GM12878 (cell line): ENCODE data around the gene RANGAP1. TPM values are rescaled to one million over a fixed set of nuclear protein-coding genes. Genes with fewer than 3 reads are reported as not detected.

ENCODE experiments used
- ATAC-seq: fragments of 200-7000 bp; cut with Tn5 transposase; 3 replicates; pipeline ENCODE4 v1.9.1; 2020; ENCODE audit warnings: mild to moderate bottlenecking, moderate library complexity
- BruUV-seq: library from RNA; stranded (reverse); fragments of 400-500 nt; replicated peaks from 2 replicates; lab custom pipeline; 2021; lab: Mats Ljungman, UMichigan
- CTCF ChIA-PET: fragments of 300-600 bp; sonication (Branson Sonifier 250); formaldehyde crosslinking; extraction: SDS; loops from one replicate; lab custom pipeline; 2021; ENCODE audit warnings: inconsistent platforms; lab: Yijun Ruan, JAX
- POLR2A ChIA-PET: fragments of 350-600 bp; formaldehyde crosslinking; extraction: SDS; loops from one replicate; lab custom pipeline; 2021; ENCODE audit warnings: inconsistent platforms; lab: Charles Lee
- RAD21 ChIA-PET: fragments of 300-600 bp; sonication (Branson Sonifier 250); formaldehyde crosslinking; loops from one replicate; lab custom pipeline; 2023; ENCODE audit warnings: antibody characterized with exemption; ENCODE audit not compliant: unreplicated experiment; lab: Charles Lee
- SMC1A ChIA-PET: fragments of 300-600 bp; sonication (Branson Sonifier 250); formaldehyde crosslinking; loops from one replicate; lab custom pipeline; 2023; ENCODE audit not compliant: unreplicated experiment, uncharacterized antibody; lab: Charles Lee
- DNase-seq: peaks from one replicate; pipeline ENCODE4 v3.0.0-alpha.2; 2011; ENCODE audit warnings: low read depth, low spot score
- FAIRE-seq: peaks from 3 replicates; lab custom pipeline; 2011; peaks lifted over from hg19 to GRCh38; lab: Jason Lieb, UNC
- H2AFZ ChIP-seq: 2 replicates; pipeline ENCODE4 v1.6.0; 2011; ENCODE audit warnings: low read depth, low read length, control low read depth; ENCODE audit not compliant: control insufficient read depth
- H3K27ac ChIP-seq: 2 replicates; pipeline ENCODE4 v1.5.1; 2011; ENCODE audit warnings: control low read depth; ENCODE audit not compliant: control insufficient read depth, insufficient read depth
- H3K27me3 ChIP-seq, 2 experiments: replicated peaks in 1 of 2; 2 replicates each; pipeline versions ENCODE4 v1.6.0 to v1.6.1; 2011; ENCODE audit warnings: low read length in 1 of 2; ENCODE audit not compliant: control insufficient read depth in 2 of 2, insufficient read depth in 2 of 2
- H3K36me3 ChIP-seq, 2 experiments: 2 replicates each; pipeline ENCODE4 v1.5.1; 2011; ENCODE audit warnings: low read length in 1 of 2; ENCODE audit not compliant: control insufficient read depth in 2 of 2, insufficient read depth in 2 of 2
- H3K4me1 ChIP-seq: 2 replicates; pipeline ENCODE4 v1.6.1; 2011; ENCODE audit warnings: mild to moderate bottlenecking, low read length, moderate library complexity, mixed read lengths; ENCODE audit not compliant: control insufficient read depth, insufficient read depth
- H3K4me2 ChIP-seq: 2 replicates; pipeline ENCODE4 v1.6.0; 2011; ENCODE audit warnings: control low read depth; ENCODE audit not compliant: control insufficient read depth, insufficient read depth
- H3K4me3 ChIP-seq: fragments of 200-600 bp; sonication (generic); 2 replicates; pipeline ENCODE4 v1.5.1; 2016
- H3K79me2 ChIP-seq: 2 replicates; pipeline ENCODE4 v1.6.0; 2011; ENCODE audit warnings: low read length; ENCODE audit not compliant: control insufficient read depth, insufficient read depth
- H3K9ac ChIP-seq: 2 replicates; pipeline ENCODE4 v1.8.0; 2011; ENCODE audit warnings: low read length, control low read depth, mixed read lengths; ENCODE audit not compliant: control insufficient read depth, insufficient read depth
- H3K9me3 ChIP-seq: replicated peaks from 3 replicates; pipeline ENCODE4 v1.5.1; 2011; ENCODE audit warnings: mild to moderate bottlenecking, low read length; ENCODE audit not compliant: control insufficient read depth, insufficient read depth
- H4K20me1 ChIP-seq: 2 replicates; pipeline ENCODE4 v1.6.0; 2011; ENCODE audit not compliant: control insufficient read depth, insufficient read depth
- CEBPB ChIP-seq, 2 experiments: fragments of 150-350 bp in 1 of 2; IDR thresholded peaks; 2 replicates each; pipeline ENCODE4 v1.6.1; 2012 to 2014; ENCODE audit warnings: low read depth in 2 of 2, low read length in 2 of 2, borderline replicate concordance in 1 of 2, inconsistent platforms in 1 of 2
- DPF2 ChIP-seq: fragments of 450-650 bp; IDR thresholded peaks from 2 replicates; pipeline ENCODE4 v1.6.1; 2017; ENCODE audit warnings: mild to moderate bottlenecking
- E2F8 ChIP-seq: fragments of 450-650 bp; IDR thresholded peaks from 2 replicates; pipeline ENCODE4 v1.6.1; 2018; ENCODE audit warnings: mild to moderate bottlenecking, low read depth, moderate library complexity; ENCODE audit not compliant: partially characterized antibody
- ETV6 ChIP-seq, 2 experiments: fragments of 450-650 bp in 1 of 2; IDR thresholded peaks in 1 of 2; conservative IDR thresholded peaks in 1 of 2; 2 replicates each; pipeline ENCODE4 v1.6.1; 2014; ENCODE audit warnings: antibody characterized with exemption in 1 of 2, borderline replicate concordance in 1 of 2, low read depth in 1 of 2, mild to moderate bottlenecking in 1 of 2, moderate library complexity in 1 of 2
- IKZF1 ChIP-seq: fragments of 450-650 bp; conservative IDR thresholded peaks from 2 replicates; pipeline ENCODE4 v1.6.1; 2017; ENCODE audit warnings: antibody characterized with exemption, mild to moderate bottlenecking
- IKZF2 ChIP-seq, 2 experiments: fragments of 450-650 bp; IDR thresholded peaks; 2 replicates each; pipeline ENCODE4 v1.6.1; 2017; ENCODE audit warnings: mild to moderate bottlenecking in 2 of 2, moderate library complexity in 2 of 2
- MTA2 ChIP-seq: fragments of 450-650 bp; IDR thresholded peaks from 2 replicates; pipeline ENCODE4 v1.6.1; 2016; ENCODE audit warnings: low read depth, mild to moderate bottlenecking, moderate library complexity
- NFYB ChIP-seq: IDR thresholded peaks from 2 replicates; pipeline ENCODE4 v1.6.1; 2011; ENCODE audit warnings: low read depth, mild to moderate bottlenecking, low read length, improper control_type of control experiment, moderate library complexity; ENCODE audit not compliant: insufficient read depth
- NR2C1 ChIP-seq: fragments of 450-650 bp; IDR thresholded peaks from 2 replicates; pipeline ENCODE4 v1.6.1; 2017; ENCODE audit warnings: antibody characterized with exemption, mild to moderate bottlenecking, moderate library complexity
- PKNOX1 ChIP-seq: fragments of 450-650 bp; IDR thresholded peaks from 2 replicates; pipeline ENCODE4 v1.6.1; 2016; ENCODE audit warnings: mild to moderate bottlenecking
- PML ChIP-seq: IDR thresholded peaks from 2 replicates; pipeline ENCODE4 v1.6.1; 2012; ENCODE audit warnings: low read length, inconsistent platforms
- POLR2AphosphoS5 ChIP-seq: IDR thresholded peaks from 2 replicates; pipeline ENCODE4 v1.6.1; 2011; ENCODE audit warnings: mild to moderate bottlenecking, low read length, inconsistent platforms
- SPI1 ChIP-seq: IDR thresholded peaks from 2 replicates; pipeline ENCODE4 v1.6.1; 2011; ENCODE audit warnings: low read depth, mild to moderate bottlenecking, low read length, moderate library complexity, borderline replicate concordance; ENCODE audit not compliant: insufficient read depth
- TCF12 ChIP-seq: IDR thresholded peaks from 2 replicates; pipeline ENCODE4 v1.6.1; 2011; ENCODE audit warnings: low read depth, mild to moderate bottlenecking, low read length
- WGBS: methylation state at CpG from one replicate; pipeline ENCODE4 v1.1.6; 2016; ENCODE audit warnings: low lambda C conversion rate; ENCODE audit not compliant: insufficient replicate concordance, insufficient coverage; ENCODE audit errors: missing lambda C conversion rate; 5-methylcytosine and 5-hydroxymethylcytosine counted together
- in situ Hi-C: fragments of 300-500 bp; cut with MboI; formaldehyde crosslinking; loops from 9 replicates; pipeline ENCODE4 v1.14.3; 2018; ENCODE audit warnings: mixed read lengths
- intact Hi-C: fragments of 100-400 bp; cut with micrococcal nuclease; formaldehyde crosslinking; loops from one replicate; pipeline ENCODE4 v1.14.2; 2022; ENCODE audit not compliant: unreplicated experiment
- polyA plus RNA-seq, 11 experiments: library from polyadenylated mRNA; depleted of rRNA in 4 of 11; unstranded in 6 of 11; stranded (reverse) in 5 of 11; fragments of >200 nt; fragmentation: Nextera tagmentation in 4 of 11; fragmentation: Illumina TruSeq in 1 of 11; extraction: Ambion mirVana in 4 of 11; extraction: Trizol in 1 of 11; gene quantifications; 1 replicate in 1 of 11; 2 replicates in 10 of 11; pipeline versions ENCODE4 v1.2.1 to v1.2.3, GENCODE V29; 2011 to 2016; ENCODE audit warnings: inconsistent platforms in 2 of 11, missing spikeins in 2 of 11, low read depth in 1 of 11
- total RNA-seq, 4 experiments: library from RNA; depleted of rRNA in 3 of 4; stranded (reverse); fragments of >200 nt in 3 of 4; fragmentation: Illumina TruSeq in 1 of 4; extraction: Trizol in 1 of 4; gene quantifications; 2 replicates each; pipeline versions ENCODE4 v1.2.1 to v1.2.3, GENCODE V29; 2013 to 2021

The RANGAP1 gene
- total and polyA plus RNA-seq, 10 of the 15 experiments (the other 5 are each of a cell fraction or from before 2014, with no cell fraction given): 2.5 to 109 (median 60.2) TPM

GRCh38 chr22:41222846-41223507, 63.0 kb downstream of the RANGAP1 start (continued):
- no peak for TF ChIP-seq E2F8

GRCh38 chr22:41217553-41218157, 68.3 kb downstream of the RANGAP1 start:
- intact Hi-C loops: no loop called here
- RAD21 ChIA-PET: interaction anchor here (0.5 kb wide), 1 partner anchor 756 kb away, joined by 3 read pairs; no protein-coding TSS in a partner anchor
- Histone ChIP-seq H3K27me3 (no peaks in the 10 kb centered on the region), H3K4me2 (peak overlapping the region; percentile 64), H2AFZ (peak overlapping the region; percentile 77), H3K9ac (peak overlapping the region; percentile 21; the same call in 1 of the 2 replicates), H4K20me1 (no peaks in the 10 kb centered on the region), H3K4me1 (peaks cover 12% of the 10 kb centered on the region), H3K36me3 (peaks cover 9 to 17% of the 10 kb centered on the region in 2 experiments), H3K9me3 (no peaks in the 10 kb centered on the region; the same call in 2 of the 3 replicates), H3K4me3 (peak overlapping the region; percentile 5; the same call in 1 of the 2 replicates), H3K27ac (peak overlapping the region; percentile 56), H3K79me2 (no peaks in the 10 kb centered on the region)
- SMC1A ChIA-PET: interaction anchor here (1.0 to 1.5 kb wide), 2 partner anchors 20 to 295 kb away, joined by 3 read pairs; no protein-coding TSS in a partner anchor
- 0 out of 2 replicates have a peak, but pooled peaks have one; percentile 30 for TF ChIP-seq TCF12
- TF ChIP-seq NR2C1: no peak
- TF ChIP-seq ETV6 (conservative IDR thresholded peaks at IDR 0.05 in 1 of 2, IDR thresholded peaks at IDR 0.05 in 1 of 2; ENCODE audit: borderline replicate concordance in 1 of 2, low read depth in 1 of 2): 0 out of 4 replicates have a peak, but pooled peaks of 1 of the 2 experiments have one; percentile 16
- peak; percentile 67 for TF ChIP-seq NFYB
- TF ChIP-seq IKZF1: peak; percentile 34; the same call in 1 of the 2 replicates
- TF ChIP-seq PKNOX1: peak; percentile 36
- TF ChIP-seq DPF2: no peak
- 0 out of 2 replicates have a peak, but pooled peaks have one; percentile 11 for TF ChIP-seq MTA2
- peak; percentile 77 for TF ChIP-seq SPI1
- TF ChIP-seq POLR2AphosphoS5: 0 out of 2 replicates have a peak, but pooled peaks have one; percentile 28
- TF ChIP-seq PML: no peak
- 0 out of 4 replicates have a peak, but pooled peaks of 1 of the 2 experiments have one; percentile 13 for TF ChIP-seq CEBPB (IDR thresholded peaks at IDR 0.05; ENCODE audit: borderline replicate concordance in 1 of 2, low read depth in 2 of 2, low read length in 2 of 2)
- peak in 1 of 2 experiments; percentile 17; a peak in 2 of 4 replicates for TF ChIP-seq IKZF2 (IDR thresholded peaks at IDR 0.05)
- WGBS: 40% methylated on average over 16 of the region's 16 CpGs
- CTCF ChIA-PET: interaction anchor here (0.6 to 1.3 kb wide), 3 partner anchors 11 to 295 kb away, joined by 3 to 9 read pairs (median 3); no protein-coding TSS in a partner anchor
- ATAC-seq (peak; percentile 97), DNase-seq (no peak), FAIRE-seq (peak; percentile 92)
- POLR2A ChIA-PET: interaction anchor here (0.5 to 1.5 kb wide), 5 partner anchors 8 to 265 kb away, joined by 3 to 5 read pairs (median 4); partner anchors contain the start of gene TEF
- BruUV-seq: no TSS peak
- in situ Hi-C loops: no loop called here
